GM19043 (cell line): Measurements from ENCODE around the gene YARS1.

ENCODE experiments used
- ATAC-seq: cut with Tn5 transposase; IDR thresholded peaks from one replicate; pipeline ENCODE4 v1.9.1; 2021; ENCODE audit warnings: low read depth; ENCODE audit not compliant: unreplicated experiment

Gene YARS1

GRCh38 chr1:32817159-32817814 is at the start of gene YARS1, which contains the start of gene S100PBP:
TSS of gene YARS1 (minus strand) at chr1:32817358. CDS start at chr1:32817244, 114 bp downstream.
TSS of gene S100PBP (plus strand) at chr1:32817653. CDS start at chr1:32826100, 8,447 bp downstream.
- ATAC-seq, result peak; percentile 68

- ATAC-seq, result no peak
Observed at GRCh38 chr1:32865639-32866405, 48.7 kb upstream of the YARS1 start.

GRCh38 chr1:32864375-32865019 is 47.3 kb upstream of the YARS1 start:
- no peak for ATAC-seq

GRCh38 chr1:32863881-32864245 is 46.7 kb upstream of the YARS1 start:
- no peak for ATAC-seq

- ATAC-seq, result no peak
Observed at GRCh38 chr1:32863218-32863880, 46.2 kb upstream of the YARS1 start.

GRCh38 chr1:32861904-32862695 is 44.9 kb upstream of the YARS1 start:
- ATAC-seq, result no peak

- no peak for ATAC-seq
Observed at GRCh38 chr1:32860566-32860965, 43.4 kb upstream of the YARS1 start.

GRCh38 chr1:32859915-32860314 is 42.8 kb upstream of the YARS1 start:
- ATAC-seq, result no peak

GRCh38 chr1:32858791-32859190 is 41.6 kb upstream of the YARS1 start:
- ATAC-seq, result no peak

- ATAC-seq, result no peak
Observed at GRCh38 chr1:32858136-32858535, 41.0 kb upstream of the YARS1 start.

GRCh38 chr1:32855861-32856617 is 38.9 kb upstream of the YARS1 start:
- no peak for ATAC-seq

- ATAC-seq, result no peak
Observed at GRCh38 chr1:32848354-32849063, 31.4 kb upstream of the YARS1 start.

- no peak for ATAC-seq
Observed at GRCh38 chr1:32831878-32832277, 14.7 kb upstream of the YARS1 start.

- ATAC-seq, result no peak
Observed at GRCh38 chr1:32830092-32830852, 13.1 kb upstream of the YARS1 start.

- no peak for ATAC-seq
Observed at GRCh38 chr1:32828341-32828740, 11.2 kb upstream of the YARS1 start.

GRCh38 chr1:32825181-32825580 is 8.0 kb upstream of the YARS1 start:
- ATAC-seq, result no peak

GRCh38 chr1:32818804-32819541 is 1.8 kb upstream of the YARS1 start:
- no peak for ATAC-seq
